Skeletal muscle satellite cell (primary cell): Measurements from ENCODE around the gene KHDRBS2.
"Not testable (repeated sequence)": the region's sequence is repeated elsewhere in the genome, so short reads cannot be mapped to it uniquely, and the experiment has no call there.

ENCODE experiments used
- H3K27me3 ChIP-seq: 2 replicates; pipeline ENCODE4 v1.7.0; 2013; ENCODE audit warnings: low read length; ENCODE audit not compliant: control insufficient read depth, insufficient read depth
- H3K36me3 ChIP-seq: 2 replicates; pipeline ENCODE4 v1.7.0; 2013; ENCODE audit warnings: mild to moderate bottlenecking, control low read depth, low read length; ENCODE audit not compliant: insufficient read depth
- H3K4me1 ChIP-seq: 2 replicates; pipeline ENCODE4 v1.7.0; 2013; ENCODE audit warnings: low read length; ENCODE audit not compliant: control insufficient read depth, insufficient read depth
- H3K4me2 ChIP-seq: 2 replicates; pipeline ENCODE4 v1.7.0; 2013; ENCODE audit warnings: mild to moderate bottlenecking, low read length
- H3K4me3 ChIP-seq: 2 replicates; pipeline ENCODE4 v1.7.0; 2013; ENCODE audit warnings: low read length
- H3K9ac ChIP-seq: 2 replicates; pipeline ENCODE4 v1.7.0; 2013; ENCODE audit warnings: mild to moderate bottlenecking, low read depth, low read length, moderate library complexity
- H3K9me3 ChIP-seq: replicated peaks from 2 replicates; pipeline ENCODE4 v1.7.0; 2013; ENCODE audit warnings: mild to moderate bottlenecking, control low read depth, low read length

Gene KHDRBS2

GRCh38 chr6:61841958-61842357, 444.1 kb downstream of the KHDRBS2 start:
- no peak overlapping the region for H3K9ac ChIP-seq
- no peaks in the 10 kb centered on the region for H3K27me3 ChIP-seq
- peaks cover 7% of the 10 kb centered on the region for H3K9me3 ChIP-seq
- no peak overlapping the region for H3K4me2 ChIP-seq
- no peaks in the 10 kb centered on the region for H3K36me3 ChIP-seq
- no peaks in the 10 kb centered on the region for H3K4me1 ChIP-seq
- H3K4me3 ChIP-seq: no peak overlapping the region

GRCh38 chr6:61835237-61835636, 450.8 kb downstream of the KHDRBS2 start:
- no peaks in the 10 kb centered on the region for H3K4me1 ChIP-seq
- H3K4me2 ChIP-seq: no peak overlapping the region

GRCh38 chr6:61833176-61833755, 452.8 kb downstream of the KHDRBS2 start:
- no peak overlapping the region for H3K4me2 ChIP-seq
- no peaks in the 10 kb centered on the region for H3K27me3 ChIP-seq
- H3K36me3 ChIP-seq: no peaks in the 10 kb centered on the region
- no peak overlapping the region for H3K9ac ChIP-seq
- H3K4me1 ChIP-seq: no peaks in the 10 kb centered on the region
- no peak overlapping the region for H3K4me3 ChIP-seq
- H3K9me3 ChIP-seq: peaks cover 6% of the 10 kb centered on the region

More at GRCh38 chr6:61835237-61835636, 450.8 kb downstream of the KHDRBS2 start:
- Histone ChIP-seq H3K9ac (no peak overlapping the region), H3K9me3 (peaks cover 10% of the 10 kb centered on the region), H3K27me3 (no peaks in the 10 kb centered on the region), H3K36me3 (no peaks in the 10 kb centered on the region), H3K4me3 (no peak overlapping the region)

DNA sequence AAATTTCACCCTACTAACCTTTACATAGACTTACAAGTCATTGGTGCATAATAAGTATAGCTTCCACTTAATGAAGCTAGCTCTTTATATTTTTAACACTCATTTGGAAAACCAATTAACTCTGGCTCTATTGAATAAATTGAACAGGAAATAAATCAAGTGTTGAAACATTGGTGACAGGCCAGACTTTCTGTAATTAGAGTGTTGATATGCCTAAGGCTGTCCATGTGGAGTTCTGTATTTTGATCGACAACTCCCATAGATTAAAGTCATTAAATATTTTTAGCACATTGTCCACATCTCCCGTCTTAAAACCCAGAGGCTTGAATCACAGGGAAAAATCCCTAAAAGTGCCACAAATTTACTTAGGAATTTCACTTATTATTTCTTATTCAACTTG, 468.3 kb downstream of the KHDRBS2 start:
- Histone ChIP-seq H3K4me3 (no peak overlapping the region), H3K4me2 (no peak overlapping the region), H3K36me3 (no peaks in the 10 kb centered on the region)

GRCh38 chr6:61810047-61810446, 476.0 kb downstream of the KHDRBS2 start:
- no peaks in the 10 kb centered on the region for H3K4me1 ChIP-seq
- no peaks in the 10 kb centered on the region for H3K9me3 ChIP-seq
- no peak overlapping the region for H3K4me2 ChIP-seq
- H3K4me3 ChIP-seq: no peak overlapping the region
- H3K9ac ChIP-seq: no peak overlapping the region
- no peaks in the 10 kb centered on the region for H3K27me3 ChIP-seq
- no peaks in the 10 kb centered on the region for H3K36me3 ChIP-seq

More for the DNA sequence above, 468.3 kb downstream of the KHDRBS2 start:
- H3K27me3 ChIP-seq: no peaks in the 10 kb centered on the region
- H3K9me3 ChIP-seq: peaks cover 3% of the 10 kb centered on the region
- H3K9ac ChIP-seq: no peak overlapping the region
- no peaks in the 10 kb centered on the region for H3K4me1 ChIP-seq

DNA sequence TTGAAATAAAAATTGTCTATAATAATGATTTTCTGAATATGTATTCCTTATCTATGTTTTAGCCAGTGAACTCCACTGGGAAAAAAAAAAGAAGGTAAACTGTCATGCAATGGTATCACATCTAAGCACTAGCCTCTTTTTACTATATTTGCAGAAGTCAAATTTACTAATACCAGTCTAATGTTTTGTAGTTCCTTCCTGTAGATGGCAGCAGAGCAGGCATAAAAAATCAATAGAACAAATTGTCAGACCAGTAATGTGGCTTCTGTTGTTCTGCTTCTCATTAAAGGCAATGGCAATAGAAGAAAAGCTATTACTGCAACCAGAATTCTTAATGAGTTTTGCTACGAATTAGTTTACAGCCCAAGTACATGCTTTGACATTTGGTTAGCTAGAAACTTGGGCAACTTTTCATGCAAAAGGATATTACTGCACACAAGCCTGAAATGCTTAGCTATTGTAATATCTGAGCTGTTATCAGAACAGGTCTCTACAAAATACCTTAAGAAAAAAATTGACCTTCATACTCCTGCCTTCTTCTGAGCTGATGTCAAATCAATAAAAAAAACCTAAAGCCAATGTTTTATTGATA, 476.9 kb downstream of the KHDRBS2 start:
- Histone ChIP-seq H3K27me3 (no peaks in the 10 kb centered on the region), H3K9ac (no peak overlapping the region), H3K4me1 (no peaks in the 10 kb centered on the region), H3K4me2 (no peak overlapping the region), H3K36me3 (no peaks in the 10 kb centered on the region), H3K4me3 (no peak overlapping the region), H3K9me3 (no peaks in the 10 kb centered on the region)

DNA sequence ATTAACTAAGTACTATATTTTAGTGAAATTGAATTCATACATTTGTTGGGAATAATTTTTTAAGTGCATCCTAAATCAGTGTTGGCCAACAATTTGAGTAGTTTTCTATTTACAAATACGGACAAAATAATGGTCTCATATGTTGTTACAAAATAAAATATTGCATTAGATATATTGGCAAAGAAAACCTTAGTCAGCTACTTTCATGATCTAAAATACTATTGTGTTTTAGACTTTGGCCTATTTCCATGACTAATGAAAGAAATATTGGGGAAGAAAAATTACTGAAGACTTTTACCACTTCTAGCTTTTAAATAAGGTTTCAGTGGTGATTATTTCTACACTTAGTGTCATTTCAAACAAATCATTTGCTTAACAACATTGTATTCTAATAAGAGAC, 498.0 kb downstream of the KHDRBS2 start:
- no peaks in the 10 kb centered on the region for H3K36me3 ChIP-seq

DNA sequence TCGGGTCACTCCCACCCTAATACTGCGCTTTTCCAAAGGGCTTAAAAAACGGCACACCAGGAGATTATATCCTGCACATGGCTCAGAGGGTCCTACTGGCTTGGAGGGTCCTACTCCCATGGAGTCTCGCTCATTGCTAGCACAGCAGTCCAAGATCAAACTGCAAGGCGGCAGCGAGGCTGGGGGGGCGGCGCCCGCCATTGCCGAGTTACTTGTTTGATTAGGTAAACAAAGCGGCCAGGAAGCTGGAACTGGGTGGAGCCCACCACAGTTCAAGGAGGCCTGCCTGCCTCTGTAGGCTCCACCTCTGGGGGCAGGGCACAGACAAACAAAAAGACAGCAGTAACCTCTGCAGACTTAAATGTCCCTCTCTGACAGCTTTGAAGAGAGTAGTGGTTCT, 516.6 kb downstream of the KHDRBS2 start:
- not testable (repeated sequence) for H3K4me1 ChIP-seq, H3K9ac ChIP-seq, H3K9me3 ChIP-seq, H3K4me2 ChIP-seq, H3K27me3 ChIP-seq, H3K36me3 ChIP-seq, H3K4me3 ChIP-seq

More for the DNA sequence above, 498.0 kb downstream of the KHDRBS2 start:
- H3K27me3 ChIP-seq: no peaks in the 10 kb centered on the region
- no peaks in the 10 kb centered on the region for H3K9me3 ChIP-seq
- H3K9ac ChIP-seq: no peak overlapping the region
- H3K4me2 ChIP-seq: no peak overlapping the region
- H3K4me3 ChIP-seq: no peak overlapping the region
- H3K4me1 ChIP-seq: no peaks in the 10 kb centered on the region

GRCh38 chr6:61755739-61756138, 530.3 kb downstream of the KHDRBS2 start:
- Histone ChIP-seq H3K4me1 (no peaks in the 10 kb centered on the region), H3K4me2 (no peak overlapping the region), H3K9ac (no peak overlapping the region), H3K27me3 (no peaks in the 10 kb centered on the region), H3K36me3 (no peaks in the 10 kb centered on the region), H3K4me3 (no peak overlapping the region), H3K9me3 (peaks cover 3% of the 10 kb centered on the region)

- no peaks in the 10 kb centered on the region for H3K36me3 ChIP-seq
- no peaks in the 10 kb centered on the region for H3K27me3 ChIP-seq
- no peaks in the 10 kb centered on the region for H3K4me1 ChIP-seq
- no peak overlapping the region for H3K4me3 ChIP-seq
- H3K9me3 ChIP-seq: peaks cover 7% of the 10 kb centered on the region
- H3K9ac ChIP-seq: no peak overlapping the region
- no peak overlapping the region for H3K4me2 ChIP-seq
These were observed 534.0 kb downstream of the KHDRBS2 start for GRCh38 chr6:61751986-61752385.

- Histone ChIP-seq H3K4me3 (no peak overlapping the region), H3K4me1 (no peaks in the 10 kb centered on the region), H3K4me2 (no peak overlapping the region)
These were observed 540.0 kb downstream of the KHDRBS2 start for GRCh38 chr6:61745994-61746393.

GRCh38 chr6:61711849-61712248, 574.2 kb downstream of the KHDRBS2 start:
- Histone ChIP-seq H3K4me1 (no peaks in the 10 kb centered on the region), H3K4me2 (no peak overlapping the region), H3K4me3 (no peak overlapping the region), H3K9me3 (no peaks in the 10 kb centered on the region), H3K27me3 (no peaks in the 10 kb centered on the region), H3K36me3 (no peaks in the 10 kb centered on the region), H3K9ac (no peak overlapping the region)

More at GRCh38 chr6:61745994-61746393, 540.0 kb downstream of the KHDRBS2 start:
- H3K9ac ChIP-seq: no peak overlapping the region
- no peaks in the 10 kb centered on the region for H3K36me3 ChIP-seq
- H3K27me3 ChIP-seq: no peaks in the 10 kb centered on the region
- H3K9me3 ChIP-seq: peaks cover 8% of the 10 kb centered on the region
